Activated T-cell treated with anti-CD3 and anti-CD28 coated beads for 24 hours (primary cell): ENCODE measurements around the gene DNER.
"Not testable (repeated sequence)": the region's sequence is repeated elsewhere in the genome, so short reads cannot be mapped to it uniquely, and the experiment has no call there.

Experiments
- DNase-seq: peaks from one replicate; pipeline ENCODE4 v3.0.0-alpha.2; 2020; ENCODE audit warnings: low read depth

The DNER gene

DNA sequence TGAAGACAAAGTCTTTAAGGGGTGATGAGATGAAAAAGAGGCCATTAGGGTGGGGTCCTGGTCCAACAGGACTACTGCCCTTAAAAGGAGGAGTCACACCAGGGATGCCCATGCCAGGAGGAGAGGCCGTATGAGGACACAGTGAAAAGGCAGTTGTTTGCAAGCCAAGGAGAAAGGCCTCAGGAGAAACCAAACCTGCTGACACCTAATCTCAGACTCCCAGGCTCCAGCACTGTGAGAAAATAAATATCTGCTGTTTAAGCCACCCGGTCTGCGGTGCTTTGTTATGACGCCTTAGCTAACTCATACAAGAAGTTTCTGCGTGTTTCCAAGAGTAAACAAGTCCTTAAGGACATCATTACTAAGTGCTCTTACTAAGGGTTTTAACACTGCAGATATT, 93.6 kb downstream of the DNER start:
- no peak for DNase-seq

DNA sequence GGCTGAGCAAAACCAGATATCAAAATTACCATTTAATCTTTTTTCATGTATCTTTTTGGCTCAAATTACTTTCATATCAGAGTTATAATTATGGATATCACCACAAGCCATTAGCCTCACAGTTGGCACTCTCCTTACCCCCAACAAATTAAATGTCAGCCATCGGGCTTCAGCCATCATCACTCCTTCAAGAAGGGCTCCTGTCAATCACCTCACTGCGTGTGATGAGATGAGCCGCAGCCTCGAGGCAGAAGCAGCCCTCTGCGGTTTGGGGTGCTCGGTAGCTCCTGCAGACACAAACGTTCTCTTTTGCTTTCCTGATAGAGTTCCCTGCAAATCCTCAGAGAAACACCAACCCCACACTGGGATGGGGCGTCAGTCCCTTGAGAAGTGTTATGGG, 94.1 kb downstream of the DNER start:
- DNase-seq = no peak

DNA sequence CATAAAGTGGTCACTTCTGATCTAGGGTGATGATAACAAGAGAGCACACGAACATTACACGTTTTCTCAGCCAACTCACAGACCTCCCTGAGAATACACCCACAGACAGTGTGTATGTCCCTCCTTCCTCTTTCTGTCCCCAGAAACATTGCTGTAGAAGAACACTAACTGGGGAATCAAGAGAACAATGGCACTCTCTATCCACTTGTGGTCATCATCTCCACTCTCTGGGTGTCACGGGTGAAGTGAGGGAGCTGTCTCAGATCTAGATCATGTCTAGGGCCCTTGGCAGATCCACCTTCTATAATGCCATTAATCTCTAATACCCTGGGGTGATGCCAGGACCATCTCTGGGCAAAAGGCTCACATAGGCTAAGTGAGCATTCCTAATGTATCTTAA, 97.9 kb downstream of the DNER start:
- no peak for DNase-seq

DNA sequence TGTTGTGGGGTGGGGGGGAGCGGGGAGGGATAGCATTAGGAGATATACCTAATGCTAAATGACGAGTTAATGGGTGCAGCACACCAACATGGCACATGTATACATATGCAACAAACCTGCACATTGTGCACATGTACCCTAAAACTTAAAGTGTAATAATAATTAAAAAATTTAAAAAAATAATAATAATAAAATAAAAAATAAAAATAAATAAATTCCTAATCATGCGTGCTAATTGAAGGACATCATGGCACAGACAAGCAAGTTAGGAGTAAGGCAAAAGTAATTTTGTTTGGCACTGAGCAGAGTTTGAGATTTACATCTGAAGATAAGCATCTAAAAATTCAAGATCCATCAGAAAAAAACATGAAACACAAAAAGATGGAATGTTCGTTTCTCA, 100.3 kb downstream of the DNER start:
- DNase-seq = not testable (repeated sequence)

DNA sequence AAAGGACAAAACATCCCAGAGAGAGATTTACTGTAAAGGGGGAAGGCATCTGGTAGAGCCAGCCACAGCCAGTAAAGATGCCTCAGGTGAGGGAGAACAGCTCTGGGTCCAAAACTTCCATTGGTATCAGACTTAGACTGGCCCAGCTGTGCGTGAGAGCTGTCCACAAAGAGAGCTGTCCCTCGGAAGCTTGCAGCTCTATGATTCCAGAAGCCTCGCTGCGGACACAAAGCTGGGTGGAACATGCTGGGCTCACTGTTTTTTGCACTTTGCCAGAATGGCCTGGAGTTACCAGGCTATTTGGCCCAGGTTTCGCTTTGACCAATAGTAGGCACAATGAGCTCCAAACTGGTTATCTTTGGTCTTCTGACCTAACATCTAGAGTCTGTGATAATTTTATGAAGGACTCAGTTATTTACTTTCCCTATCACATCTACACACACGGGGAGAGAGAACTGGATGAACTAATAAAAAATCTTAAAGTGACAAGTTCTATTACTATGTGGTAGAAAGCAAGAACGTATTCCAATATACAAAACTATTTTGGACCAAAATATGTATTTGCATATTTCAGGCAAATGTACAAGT, 101.9 kb downstream of the DNER start:
- DNase-seq = no peak

DNA sequence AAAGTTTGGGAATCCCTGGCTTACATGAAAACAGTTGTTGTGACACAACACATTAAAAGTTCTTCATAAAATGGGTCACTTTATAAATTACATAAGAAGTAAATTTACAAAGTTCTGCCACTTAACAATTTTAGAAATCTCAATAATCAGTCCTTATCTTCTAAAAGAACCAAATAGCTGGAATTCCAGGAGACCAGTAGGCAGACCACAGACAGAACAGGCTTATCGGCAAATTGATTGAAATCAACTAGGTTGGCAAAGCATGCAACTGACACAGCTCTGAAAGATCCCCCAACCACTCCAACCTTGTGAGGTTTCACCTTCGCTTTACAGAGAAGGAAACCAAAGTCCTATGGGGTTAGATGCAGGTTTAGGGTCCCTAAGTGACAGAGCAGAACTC, 103.0 kb downstream of the DNER start:
- DNase-seq = no peak

DNA sequence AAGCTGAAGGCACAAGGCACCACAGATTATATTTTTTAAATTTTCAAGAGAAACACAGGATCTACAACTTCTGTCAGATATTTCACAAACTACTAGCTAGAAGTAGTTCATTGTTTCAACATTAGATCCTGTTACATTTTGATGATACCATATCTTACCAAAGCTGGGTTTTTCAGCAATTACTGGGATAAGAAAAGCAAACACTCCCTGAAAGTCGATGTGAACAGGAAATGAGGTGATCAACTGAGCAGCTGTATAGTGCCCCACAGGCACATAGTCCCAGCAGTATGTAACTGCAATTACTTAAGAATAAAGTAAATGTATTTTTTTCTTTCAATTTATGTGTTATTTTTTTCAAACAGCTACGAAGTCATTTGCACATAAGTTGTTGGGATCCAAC, 103.5 kb downstream of the DNER start:
- DNase-seq = no peak

DNA sequence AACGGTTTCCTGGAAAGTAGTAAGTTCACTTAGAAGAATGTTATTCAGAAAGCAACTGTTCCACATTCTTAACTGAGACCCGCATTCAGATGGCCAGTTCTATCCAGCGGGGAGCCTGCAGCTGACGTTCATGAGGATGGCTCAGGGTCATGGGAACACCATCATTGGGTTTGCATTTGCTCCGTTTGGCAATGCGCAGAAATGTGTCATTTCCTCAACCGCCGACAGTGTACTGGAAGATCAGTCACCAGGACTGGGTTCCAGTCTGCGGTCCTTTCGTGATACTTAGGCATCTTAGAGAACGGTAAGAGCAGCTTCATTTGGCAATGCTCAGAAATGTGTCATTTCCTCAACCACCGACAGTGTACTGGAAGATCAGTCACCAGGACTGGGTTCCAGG, 104.0 kb downstream of the DNER start:
- no peak for DNase-seq

DNA sequence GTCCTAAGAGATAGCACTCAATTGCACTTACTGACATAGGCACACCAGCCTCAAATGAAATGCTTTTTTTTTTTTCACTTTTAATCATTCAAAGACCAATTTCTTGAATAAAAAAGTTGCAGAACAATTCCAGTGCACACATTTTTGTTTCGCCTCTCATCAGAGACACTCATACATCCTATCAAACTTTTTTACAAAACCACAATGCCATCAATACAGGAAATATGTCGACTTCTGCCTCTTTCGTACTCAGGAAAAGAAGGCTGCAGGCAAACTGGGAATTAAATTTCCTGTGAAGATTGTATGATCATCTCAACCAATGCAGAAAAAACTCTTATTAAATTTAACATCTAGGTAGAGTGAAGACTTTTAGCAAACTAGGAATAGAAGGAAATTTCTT, 112.4 kb downstream of the DNER start:
- DNase-seq = no peak

DNA sequence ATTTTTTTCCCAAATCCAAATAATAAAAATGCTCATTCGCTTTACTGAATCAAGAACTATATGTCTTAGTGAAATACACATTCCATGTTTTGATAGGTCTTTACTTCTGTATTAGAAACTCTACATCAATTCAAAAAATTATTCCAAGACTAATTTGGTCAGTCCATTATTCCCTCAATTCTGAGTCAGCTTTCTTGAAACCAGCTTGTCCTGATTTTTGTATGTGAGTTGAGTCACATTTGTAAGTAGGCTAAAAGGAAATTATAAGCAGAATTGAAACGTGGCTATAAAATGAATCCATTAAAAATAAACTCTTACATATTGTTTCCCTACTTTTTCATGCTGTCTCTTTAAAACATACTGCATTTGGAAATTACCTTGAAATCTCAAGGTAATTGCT, 113.0 kb downstream of the DNER start:
- DNase-seq = no peak

DNA sequence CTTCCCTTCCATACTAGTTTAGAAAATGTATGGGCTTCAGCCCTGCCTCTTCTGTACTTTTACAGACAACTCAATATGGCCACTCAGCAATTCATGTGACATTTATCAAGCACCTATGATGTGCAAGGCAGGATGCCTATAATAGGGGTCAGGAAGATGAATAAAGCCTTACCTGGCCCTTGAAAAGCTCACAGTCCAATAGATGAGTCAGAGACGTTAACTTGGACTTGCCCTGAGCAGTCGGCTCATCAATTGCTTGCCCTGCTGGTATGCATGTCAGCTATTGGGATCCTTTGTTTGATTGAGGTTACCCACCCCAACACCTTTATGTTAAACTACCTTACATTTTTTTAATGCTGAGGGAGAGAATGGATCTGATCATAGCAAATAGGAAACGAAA, 116.1 kb downstream of the DNER start:
- no peak for DNase-seq

DNA sequence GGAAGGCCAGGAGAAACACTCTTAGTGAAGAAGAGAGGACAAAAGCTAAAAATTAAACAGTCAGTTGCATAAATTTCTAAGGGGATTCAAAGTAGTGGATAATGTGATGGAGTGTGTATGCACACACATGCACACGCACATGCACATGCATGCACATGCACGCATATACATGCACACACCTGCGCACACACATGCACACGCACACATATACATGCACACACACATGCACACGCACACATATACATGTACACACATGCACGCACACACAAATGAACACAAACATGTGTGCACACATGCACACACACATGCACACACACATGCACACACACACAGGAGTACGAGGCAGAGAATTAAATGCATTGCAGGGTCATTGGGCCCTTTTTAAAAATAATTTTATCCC, 117.6 kb downstream of the DNER start:
- DNase-seq = no peak

DNA sequence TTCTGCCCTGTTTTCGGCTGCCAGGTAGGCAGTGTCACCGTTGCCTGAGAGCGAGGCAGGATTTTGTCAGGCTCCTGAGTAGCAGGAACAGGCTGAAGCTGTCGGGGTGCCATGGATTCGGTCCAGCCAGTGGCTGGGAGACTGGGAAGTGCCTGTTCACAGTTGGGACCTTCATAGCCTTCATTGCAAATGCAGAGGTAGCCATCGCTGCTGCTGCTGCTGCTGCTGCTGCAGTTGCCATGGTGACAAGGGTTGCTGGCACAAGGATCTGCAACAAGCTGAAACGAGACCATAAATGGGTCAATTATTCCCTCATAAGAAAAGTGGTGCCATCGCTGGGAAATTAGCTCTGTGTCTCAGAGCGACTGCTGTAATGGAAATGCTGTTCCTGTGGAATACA, 122.7 kb downstream of the DNER start:
- DNase-seq = no peak

DNA sequence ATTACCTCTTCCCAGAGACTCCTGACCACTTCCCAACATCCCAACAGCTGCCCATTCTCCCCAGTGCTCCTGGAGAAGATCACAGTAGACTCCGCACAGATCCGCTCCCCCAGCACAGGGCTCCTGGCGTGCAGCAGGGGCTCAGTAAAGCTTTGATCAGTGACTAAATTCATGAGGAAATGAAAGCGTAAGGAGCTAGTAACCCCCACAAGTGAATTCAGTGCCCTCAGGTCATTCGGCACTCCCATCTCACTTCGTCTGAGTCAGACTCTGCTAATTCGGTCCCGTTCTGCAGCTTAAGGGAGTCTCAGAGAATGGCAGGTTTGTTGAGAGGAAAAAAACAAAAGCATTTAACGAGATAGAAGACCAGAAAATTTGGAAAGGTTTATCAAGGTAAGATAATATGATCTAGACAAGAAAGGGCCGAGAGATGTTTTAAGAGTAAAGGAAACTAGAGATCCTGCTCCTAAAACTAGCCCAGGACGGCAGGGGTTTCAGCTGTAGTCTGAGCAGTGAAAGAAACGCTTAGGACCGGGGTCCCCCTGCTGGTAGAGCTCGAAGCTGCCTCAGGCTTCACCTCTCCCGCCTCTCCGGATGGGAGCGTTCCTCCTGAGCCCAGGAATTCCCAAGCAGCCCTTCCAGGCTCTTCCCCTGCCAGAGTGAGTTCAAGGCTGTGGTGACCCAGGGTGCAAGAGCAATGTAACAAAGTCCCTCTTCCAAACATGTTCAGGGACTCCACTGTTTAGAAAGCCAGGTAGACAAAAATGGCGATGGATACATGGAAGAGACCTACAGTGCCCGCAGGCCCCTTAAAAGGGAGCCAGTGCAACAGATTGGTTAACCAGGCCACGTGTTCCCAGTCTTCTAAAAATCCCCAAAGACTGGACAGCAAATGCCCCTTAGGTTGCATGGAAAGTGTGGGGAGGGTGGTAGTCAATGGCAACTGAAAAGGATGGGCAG, 127.3 kb downstream of the DNER start:
- peak; percentile 6 for DNase-seq

DNA sequence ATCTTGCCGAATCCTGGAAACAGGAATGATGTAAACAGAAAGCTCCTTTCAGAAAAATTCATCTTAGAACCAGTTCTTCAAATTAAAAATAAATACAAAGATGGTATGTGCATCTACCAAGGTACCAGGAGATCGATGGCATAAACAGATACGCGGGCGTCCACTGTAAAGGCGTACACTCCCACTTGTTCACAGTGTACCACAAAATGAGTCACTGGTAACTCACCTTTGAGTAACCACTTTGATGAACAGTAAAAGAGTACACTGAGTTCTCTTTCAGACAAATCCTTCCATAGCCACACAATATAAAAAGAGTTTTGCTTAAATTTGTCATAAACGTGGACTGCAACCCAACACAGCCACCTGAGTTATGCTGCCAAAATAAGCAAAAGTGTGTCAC, 128.3 kb downstream of the DNER start:
- DNase-seq = no peak

DNA sequence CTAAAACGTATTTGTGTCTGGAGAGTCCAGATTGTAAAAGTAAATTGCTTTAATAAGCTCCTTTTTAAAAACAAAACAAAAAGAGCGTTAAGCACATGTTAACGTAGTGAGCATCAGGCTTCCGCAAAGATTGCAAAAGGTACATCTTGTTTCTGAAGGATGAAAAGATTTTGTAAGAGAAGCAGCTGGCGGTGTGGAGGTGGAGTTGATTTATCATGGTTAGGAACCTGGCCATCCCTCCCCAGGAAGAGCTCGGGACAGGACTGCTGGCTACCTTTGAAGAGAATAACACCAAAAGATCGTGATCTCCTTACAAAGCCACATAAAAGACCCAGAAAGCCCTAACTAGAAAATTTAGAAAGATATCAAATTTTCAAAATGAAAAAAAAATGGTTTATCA, 132.2 kb downstream of the DNER start:
- DNase-seq = no peak

DNA sequence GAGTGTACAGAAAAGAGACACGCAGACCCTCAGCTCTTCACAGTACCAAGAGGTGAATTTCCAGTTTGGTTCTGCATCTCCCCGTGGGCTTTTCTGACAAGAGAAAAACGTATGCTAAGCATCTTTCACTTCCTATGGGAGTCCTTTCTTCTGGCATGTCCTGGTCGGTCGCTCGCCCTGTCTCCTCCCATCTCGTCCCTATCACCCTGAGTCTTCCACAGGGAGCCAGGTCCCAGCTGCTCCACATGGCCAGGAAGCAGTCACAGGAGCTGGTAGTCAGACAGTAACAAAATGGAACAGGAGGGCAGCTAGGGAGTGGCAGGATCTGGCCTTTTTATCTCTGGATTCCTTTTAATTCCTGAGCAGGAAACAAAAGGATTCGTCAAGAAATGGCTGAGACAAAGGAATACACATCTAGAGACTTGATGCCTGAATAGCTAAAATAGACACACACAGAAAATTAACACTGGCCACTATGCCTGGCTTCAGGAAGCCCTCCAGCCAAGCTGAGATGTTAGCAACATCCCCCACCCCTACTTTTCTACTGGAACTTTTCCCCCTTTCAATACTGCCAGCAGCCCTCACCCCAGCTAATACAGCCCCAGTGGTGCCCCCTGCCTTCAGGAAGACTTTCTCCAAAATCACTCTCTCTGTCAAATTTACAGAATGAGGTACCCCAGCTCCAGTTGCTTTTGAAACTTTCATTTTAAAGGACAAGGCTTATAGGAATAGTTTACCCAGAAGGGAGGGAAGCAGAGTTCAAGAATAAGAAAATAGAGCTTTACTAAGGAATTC, 136.1 kb downstream of the DNER start:
- no peak for DNase-seq

DNA sequence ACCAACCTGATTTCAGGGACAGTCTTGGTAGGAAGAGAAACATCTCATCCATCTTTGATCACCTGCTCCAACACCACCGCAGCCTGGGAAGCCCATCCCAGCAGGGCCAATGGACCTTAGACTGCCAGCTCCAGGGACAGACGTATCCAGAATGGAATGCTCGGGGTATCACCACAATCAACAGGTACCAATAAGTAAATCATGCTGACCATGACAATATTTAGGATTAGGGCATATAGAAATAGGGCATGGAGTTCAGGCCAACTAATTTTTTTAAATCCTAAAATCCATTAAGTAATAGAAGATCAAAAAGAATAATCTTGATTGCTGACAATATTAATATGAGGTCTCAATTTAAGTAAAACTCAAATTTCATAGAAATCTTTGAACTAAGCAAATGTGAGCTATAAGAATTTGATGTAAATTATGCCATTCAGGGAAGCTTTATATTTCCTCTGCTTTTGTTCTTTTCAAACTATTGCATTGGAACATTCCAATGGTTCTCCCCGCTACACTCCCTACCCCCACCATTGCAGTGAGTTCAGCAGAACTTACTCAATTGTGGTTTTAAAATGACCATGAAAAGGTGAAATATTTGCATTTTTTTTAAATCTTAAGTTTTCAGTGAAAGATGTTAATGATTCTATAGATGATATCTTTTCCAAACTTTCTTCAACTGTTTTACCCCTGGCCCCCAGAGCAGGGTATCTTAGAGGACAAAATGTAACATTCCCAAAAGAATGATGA, 138.6 kb downstream of the DNER start:
- DNase-seq = no peak

DNA sequence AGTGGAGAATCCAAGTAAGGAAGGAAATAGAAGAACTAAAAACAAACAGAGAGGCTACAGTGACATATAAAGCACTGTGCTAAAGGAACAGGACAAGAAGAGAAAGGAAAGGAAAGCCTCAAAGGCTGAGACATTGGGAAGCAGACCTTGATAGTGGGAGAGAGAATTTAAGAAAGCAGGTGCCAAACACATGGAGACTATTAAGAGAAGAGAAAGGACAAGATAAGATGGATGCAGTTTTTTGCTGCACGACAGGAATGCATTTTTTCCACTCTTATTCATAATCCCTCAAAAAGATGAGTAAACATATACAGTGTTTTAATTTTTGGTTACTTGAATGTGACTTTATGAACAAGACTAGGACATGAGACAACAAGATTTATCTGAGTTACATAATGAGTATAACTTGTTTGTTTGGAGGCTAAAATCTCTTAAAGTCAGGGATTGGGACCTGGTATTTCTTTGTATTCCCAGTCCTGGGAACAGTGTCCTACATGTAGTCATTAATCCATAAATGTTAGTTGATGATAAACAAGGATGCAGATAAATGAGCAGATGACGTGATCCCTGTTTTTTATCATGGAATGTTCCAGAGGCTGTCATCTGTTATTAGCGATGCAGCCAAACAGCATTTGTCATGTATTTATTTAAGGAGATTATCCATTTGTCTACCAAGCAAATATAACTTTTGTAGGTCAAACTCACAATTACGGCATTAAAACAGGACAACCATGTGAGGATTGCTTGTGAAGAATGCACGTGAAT, 141.7 kb downstream of the DNER start:
- no peak for DNase-seq

DNA sequence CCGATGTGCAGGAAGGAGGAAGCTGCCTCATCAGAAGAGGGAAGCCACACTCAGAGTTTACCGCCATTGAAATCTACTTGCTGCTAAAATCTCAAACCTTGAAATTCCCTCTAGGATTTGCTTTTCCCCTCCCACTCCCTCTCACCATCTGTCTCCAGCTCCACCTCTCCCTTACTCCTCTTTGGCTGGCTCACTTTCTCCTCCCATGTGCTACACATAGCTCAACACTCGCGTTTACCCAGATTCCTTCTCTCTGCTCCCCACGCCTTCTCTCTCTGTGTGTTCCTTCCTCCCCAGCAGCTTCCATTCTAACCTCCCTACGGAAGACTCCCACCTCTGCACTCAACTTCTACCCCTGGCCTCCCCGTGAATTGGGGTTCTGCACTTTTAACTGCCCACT, 143.1 kb downstream of the DNER start:
- no peak for DNase-seq

DNA sequence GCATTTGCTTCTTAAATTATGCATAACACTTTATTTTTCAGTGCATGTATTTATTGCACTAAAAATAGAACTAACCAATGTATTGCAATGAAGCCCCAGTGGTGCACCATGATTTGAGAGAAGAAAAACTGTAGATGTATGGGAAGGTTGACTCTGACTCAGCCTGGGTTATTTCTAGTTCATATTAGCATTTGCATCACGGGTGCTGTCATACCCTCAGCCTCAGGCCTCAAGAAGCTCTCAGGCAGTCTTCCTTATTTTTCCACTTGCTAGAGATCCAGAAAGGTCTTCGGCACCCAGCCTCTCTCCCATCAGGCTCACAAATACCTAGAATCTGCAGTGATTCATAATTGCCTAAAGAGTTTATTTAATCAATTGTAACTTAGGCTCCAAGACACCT, 148.0 kb downstream of the DNER start:
- DNase-seq = no peak
